Activated T-cell treated with anti-CD3 and anti-CD28 coated beads, Interleukin-2, amount 50 U/mL, for 4 hours (primary cell): ENCODE measurements around the gene SRP54. TPM values are rescaled to one million over a fixed set of nuclear protein-coding genes. Genes with fewer than 3 reads are reported as not detected.
"Not testable (repeated sequence)": the region's sequence is repeated elsewhere in the genome, so short reads cannot be mapped to it uniquely, and the experiment has no call there.

ENCODE experiments used
- ATAC-seq, 2 donors: fragments of 200-7000 bp; cut with Tn5 transposase; one replicate each; pipeline ENCODE4 v1.10.0; 2021
- DNase-seq: peaks from one replicate; pipeline ENCODE4 v3.0.0-alpha.2; 2020
- H3K27me3 Mint-ChIP-seq: one replicate; pipeline ENCODE4 v1.8.0; 2021; ENCODE audit warnings: low read depth, mixed read lengths
- H3K36me3 Mint-ChIP-seq: one replicate; pipeline ENCODE4 v1.8.0; 2022; ENCODE audit warnings: mixed read lengths; ENCODE audit not compliant: insufficient read depth
- H3K4me1 Mint-ChIP-seq: one replicate; pipeline ENCODE4 v1.8.0; 2021; ENCODE audit warnings: low read depth, mixed read lengths
- H3K4me3 Mint-ChIP-seq: one replicate; pipeline ENCODE4 v1.8.0; 2021; ENCODE audit warnings: mild to moderate bottlenecking, moderate library complexity, mixed read lengths
- H3K9me3 Mint-ChIP-seq: one replicate; pipeline ENCODE4 v1.8.0; 2021; ENCODE audit warnings: mixed read lengths
- total RNA-seq, 3 donors: library from RNA; stranded (reverse); gene quantifications; one replicate each; pipeline ENCODE4 v1.2.1, GENCODE V29; 2021

The SRP54 gene
- total RNA-seq, 3 donors from 2014 or later = 63.2 to 85.4 (median 74.5) TPM

DNA sequence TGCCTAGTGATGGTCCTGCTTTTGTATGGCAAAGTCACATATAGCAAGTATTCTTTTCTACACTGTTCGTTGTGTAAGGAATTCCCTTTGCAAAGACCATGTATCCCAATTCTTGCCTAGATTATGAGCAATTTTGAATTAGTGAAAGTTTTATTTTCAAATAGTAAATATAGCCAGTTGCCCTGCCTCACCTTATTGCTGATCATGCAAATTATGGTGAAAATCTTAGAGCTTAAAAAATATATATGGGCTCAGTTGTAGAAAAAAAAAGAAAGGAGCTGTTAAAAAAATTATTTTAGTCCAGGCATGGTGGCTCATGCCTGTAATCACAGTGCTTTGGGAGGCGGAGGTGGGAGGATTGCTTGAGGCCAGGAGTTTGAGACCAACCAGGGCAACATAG, 18.8 kb downstream of the SRP54 start:
- H3K4me3 Mint-ChIP-seq = no peak overlapping the region
- peaks cover 17% of the 10 kb centered on the region for H3K36me3 Mint-ChIP-seq
- no peaks in the 10 kb centered on the region for H3K4me1 Mint-ChIP-seq
- H3K9me3 Mint-ChIP-seq = no peaks in the 10 kb centered on the region
- ATAC-seq (no peak), DNase-seq (no peak)
- H3K27me3 Mint-ChIP-seq = no peaks in the 10 kb centered on the region

DNA sequence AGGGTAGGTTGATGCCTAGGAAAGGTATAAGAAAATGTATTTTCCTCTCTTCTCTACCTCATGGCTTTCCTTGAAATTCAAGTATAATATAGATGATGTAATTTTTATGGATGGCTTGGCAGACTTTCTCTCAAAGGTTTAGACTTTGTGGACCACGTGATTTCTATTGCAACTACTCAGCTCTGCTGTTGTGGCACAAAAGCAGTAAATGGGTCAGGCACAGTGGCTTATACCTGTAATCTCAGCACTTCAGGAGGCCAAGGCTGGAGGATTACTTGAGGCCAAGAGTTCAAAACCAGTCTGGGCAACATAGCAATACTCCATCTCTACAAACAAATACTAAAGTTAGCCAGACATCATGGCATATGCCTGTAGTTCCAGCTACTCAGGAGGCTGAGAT, 22.0 kb downstream of the SRP54 start:
- no peaks in the 10 kb centered on the region for H3K27me3 Mint-ChIP-seq

DNA sequence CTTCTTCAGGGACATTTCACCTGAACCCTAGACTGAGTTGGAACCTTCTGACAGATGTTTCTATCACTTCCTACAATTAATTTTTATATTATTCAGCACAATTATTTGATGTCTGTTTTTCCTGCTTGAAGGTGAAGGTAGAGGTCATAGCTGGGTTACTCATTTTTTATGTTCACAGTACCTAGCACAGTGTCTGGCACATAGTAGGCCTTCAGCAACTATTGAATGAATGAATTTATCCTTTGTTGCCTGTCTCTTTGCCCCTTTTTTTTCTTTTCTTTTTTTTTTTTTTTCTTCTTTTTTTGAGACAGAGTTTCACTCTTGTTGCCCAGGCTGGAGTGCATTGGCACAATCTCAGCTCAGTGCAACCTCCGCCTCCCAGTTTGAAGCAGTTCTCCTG, 33.8 kb downstream of the SRP54 start:
- Mint-ChIP-seq H3K36me3 (peaks cover 49% of the 10 kb centered on the region), H3K4me1 (no peaks in the 10 kb centered on the region), H3K27me3 (no peaks in the 10 kb centered on the region), H3K4me3 (no peak overlapping the region), H3K9me3 (no peaks in the 10 kb centered on the region)
- ATAC-seq (no peak), DNase-seq (no peak)

More for the DNA sequence above, 22.0 kb downstream of the SRP54 start:
- H3K4me3 Mint-ChIP-seq = no peak overlapping the region
- H3K9me3 Mint-ChIP-seq = no peaks in the 10 kb centered on the region
- H3K4me1 Mint-ChIP-seq = no peaks in the 10 kb centered on the region
- ATAC-seq (no peak), DNase-seq (no peak)
- H3K36me3 Mint-ChIP-seq = peaks cover 22% of the 10 kb centered on the region

DNA sequence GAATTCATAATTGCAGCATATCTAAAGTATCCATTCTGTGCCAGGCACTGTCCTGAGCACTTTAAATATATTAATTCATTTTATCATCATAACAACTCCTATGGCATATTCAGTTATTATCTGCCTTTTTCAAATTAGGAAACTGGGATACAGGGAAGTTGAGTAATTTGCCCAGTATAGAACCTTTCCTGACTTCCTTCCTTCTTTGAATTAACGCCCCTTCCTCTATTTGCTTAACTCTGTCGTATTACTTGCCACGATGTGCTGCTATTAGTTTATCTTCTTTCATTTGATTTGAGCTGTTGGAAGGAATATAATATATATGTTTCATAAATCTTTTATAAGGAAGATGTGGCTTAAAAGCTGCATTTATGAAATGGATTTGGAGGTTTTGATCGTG, 37.9 kb downstream of the SRP54 start:
- ATAC-seq (no peak), DNase-seq (no peak)
- H3K4me3 Mint-ChIP-seq = no peak overlapping the region
- H3K9me3 Mint-ChIP-seq = no peaks in the 10 kb centered on the region
- H3K27me3 Mint-ChIP-seq = no peaks in the 10 kb centered on the region
- H3K4me1 Mint-ChIP-seq = no peaks in the 10 kb centered on the region
- peaks cover 47% of the 10 kb centered on the region for H3K36me3 Mint-ChIP-seq

DNA sequence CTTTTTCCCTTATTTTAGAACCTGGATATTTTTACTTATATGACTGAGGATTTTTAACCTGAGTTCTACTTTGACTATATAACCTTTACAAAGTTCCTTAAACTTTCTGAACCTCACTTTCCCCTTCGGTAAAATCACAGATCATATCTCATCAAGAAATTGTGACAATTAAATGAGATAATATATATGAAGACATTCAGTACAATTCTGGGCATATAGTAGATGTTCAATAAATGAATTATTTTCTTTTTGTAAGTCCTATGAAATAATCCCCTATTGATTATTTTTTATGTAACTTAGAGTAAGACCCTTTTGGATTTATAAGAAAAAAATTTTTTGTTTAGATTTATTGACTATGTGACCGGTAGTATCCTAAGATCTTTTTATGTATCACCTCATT, 45.6 kb downstream of the SRP54 start:
- peaks cover 31% of the 10 kb centered on the region for H3K36me3 Mint-ChIP-seq
- DNase-seq (no peak), ATAC-seq (no peak)
- no peak overlapping the region for H3K4me3 Mint-ChIP-seq
- H3K9me3 Mint-ChIP-seq = peaks cover 2% of the 10 kb centered on the region
- H3K27me3 Mint-ChIP-seq = no peaks in the 10 kb centered on the region
- no peaks in the 10 kb centered on the region for H3K4me1 Mint-ChIP-seq

DNA sequence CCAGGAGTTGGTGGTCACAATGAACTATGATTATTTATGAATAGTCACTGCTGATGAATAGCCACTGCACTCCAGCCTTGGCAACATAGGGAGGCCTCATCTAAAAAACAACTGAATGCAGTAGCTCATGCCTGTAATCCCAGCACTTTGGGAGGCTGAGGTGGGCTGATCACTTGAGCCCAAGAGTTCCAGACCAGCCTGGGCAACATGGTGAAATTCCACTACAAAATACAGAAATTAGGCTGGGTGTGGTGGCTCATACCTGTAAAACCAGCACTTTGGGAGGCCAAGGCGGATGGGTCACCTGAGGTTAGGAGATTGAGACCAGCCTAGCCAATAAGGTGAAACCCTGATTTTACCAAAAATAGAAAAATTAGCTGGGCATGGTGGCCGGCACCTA, 49.8 kb downstream of the SRP54 start:
- no peaks in the 10 kb centered on the region for H3K27me3 Mint-ChIP-seq
- peaks cover 26% of the 10 kb centered on the region for H3K36me3 Mint-ChIP-seq
- no peak for ATAC-seq

DNA sequence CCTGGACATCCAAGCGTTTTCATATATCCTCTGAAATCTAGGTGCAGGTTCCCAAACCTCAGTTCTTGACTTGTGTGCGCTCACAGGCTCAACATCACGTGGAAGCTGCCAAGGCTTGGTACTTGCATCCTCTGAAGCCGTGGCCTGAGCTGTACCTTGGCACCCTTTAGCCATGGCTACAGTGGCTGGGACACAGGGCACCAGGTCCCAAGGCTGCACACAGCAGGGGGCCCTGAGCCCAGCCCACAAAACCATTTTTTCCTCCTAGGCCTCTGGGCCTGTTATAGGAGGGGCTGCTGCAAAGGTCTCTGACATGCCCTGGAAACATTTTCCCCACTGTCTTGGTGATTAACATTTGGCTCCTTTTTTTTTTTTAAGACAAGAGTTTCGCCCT, 51.6 kb downstream of the SRP54 start:
- ATAC-seq = no peak
- Mint-ChIP-seq H3K27me3 (no peaks in the 10 kb centered on the region), H3K9me3 (peaks cover 16% of the 10 kb centered on the region), H3K36me3 (peaks cover 17% of the 10 kb centered on the region), H3K4me1 (no peaks in the 10 kb centered on the region), H3K4me3 (no peak overlapping the region)
- no peak for DNase-seq

More for the DNA sequence above, 49.8 kb downstream of the SRP54 start:
- no peak for DNase-seq
- Mint-ChIP-seq H3K9me3 (peaks cover 16% of the 10 kb centered on the region), H3K4me3 (no peak overlapping the region), H3K4me1 (no peaks in the 10 kb centered on the region)

DNA sequence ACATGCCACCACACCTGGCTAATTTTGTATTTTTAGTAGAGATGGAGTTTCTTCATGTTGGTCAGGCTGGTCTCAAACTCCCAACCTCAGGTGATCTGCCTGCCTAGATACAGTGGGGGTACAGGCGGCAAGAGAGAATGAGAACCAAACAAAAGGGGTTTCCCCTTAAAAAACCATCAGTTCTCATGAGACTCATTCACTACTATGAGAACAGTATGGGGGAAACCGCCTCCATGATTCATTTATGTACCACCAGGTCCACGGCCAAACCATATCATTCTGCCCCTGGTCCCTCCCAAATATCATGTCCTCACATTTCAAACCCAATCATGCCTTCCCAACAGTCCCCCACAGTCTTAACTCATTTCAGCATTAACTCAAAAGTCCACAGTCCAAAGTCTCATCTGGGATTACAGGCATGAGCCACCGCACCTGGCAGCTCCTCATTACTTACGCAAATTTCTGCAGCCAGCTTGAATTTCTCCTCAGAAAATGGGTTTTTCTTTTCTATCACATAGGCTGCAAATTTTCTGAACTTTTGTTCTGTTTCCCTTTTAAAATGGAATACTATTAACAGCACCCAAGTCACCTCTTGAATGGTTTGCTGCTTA, 52.3 kb downstream of the SRP54 start:
- not testable (repeated sequence) for H3K4me1 Mint-ChIP-seq, H3K27me3 Mint-ChIP-seq, DNase-seq, ATAC-seq, H3K4me3 Mint-ChIP-seq
- Mint-ChIP-seq H3K9me3 (peaks cover 16% of the 10 kb centered on the region), H3K36me3 (peaks cover 16% of the 10 kb centered on the region)

DNA sequence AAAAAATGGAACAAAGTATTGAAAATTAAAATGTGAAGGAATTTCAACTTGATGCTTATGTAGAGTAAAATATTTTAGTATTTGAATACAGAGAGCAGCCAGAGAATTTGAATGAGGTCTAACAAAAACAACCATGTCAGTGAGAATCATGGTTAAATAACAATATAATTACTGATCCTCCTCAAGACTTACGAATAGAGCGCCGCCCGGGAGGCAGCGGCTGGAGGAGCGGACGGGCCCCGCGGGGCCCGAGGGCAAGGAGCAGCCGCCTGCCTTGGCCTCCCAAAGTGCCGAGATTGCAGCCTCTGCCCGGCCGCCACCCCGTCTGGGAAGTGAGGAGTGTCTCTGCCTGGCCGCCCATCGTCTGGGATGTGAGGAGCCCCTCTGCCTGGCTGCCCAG, 55.5 kb downstream of the SRP54 start:
- not testable (repeated sequence) for DNase-seq, H3K4me3 Mint-ChIP-seq, H3K27me3 Mint-ChIP-seq, ATAC-seq, H3K4me1 Mint-ChIP-seq
- Mint-ChIP-seq H3K36me3 (peaks cover 15% of the 10 kb centered on the region), H3K9me3 (peaks cover 15% of the 10 kb centered on the region)

DNA sequence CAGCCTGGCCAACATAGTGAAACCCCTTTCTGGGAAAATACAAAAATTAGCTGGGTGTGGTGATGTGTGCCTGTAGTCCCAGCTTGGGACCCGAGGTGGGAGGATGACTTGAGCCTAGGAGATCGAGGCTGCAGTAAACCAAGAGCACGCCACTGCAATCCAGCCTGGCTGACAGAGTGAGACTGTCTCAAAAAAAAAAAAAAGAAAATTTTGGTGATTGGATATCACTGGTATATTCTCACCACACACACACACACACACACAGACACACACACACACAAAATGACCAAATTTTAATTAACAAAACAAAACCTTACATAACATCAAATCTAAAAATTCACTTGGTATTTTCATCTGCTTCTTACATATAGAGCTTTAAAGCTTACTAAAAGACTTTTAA, 59.8 kb downstream of the SRP54 start:
- H3K9me3 Mint-ChIP-seq = no peaks in the 10 kb centered on the region
- ATAC-seq = no peak
- no peak overlapping the region for H3K4me3 Mint-ChIP-seq
- no peak for DNase-seq
- peaks cover 17% of the 10 kb centered on the region for H3K4me1 Mint-ChIP-seq
- no peaks in the 10 kb centered on the region for H3K27me3 Mint-ChIP-seq
- H3K36me3 Mint-ChIP-seq = no peaks in the 10 kb centered on the region

DNA sequence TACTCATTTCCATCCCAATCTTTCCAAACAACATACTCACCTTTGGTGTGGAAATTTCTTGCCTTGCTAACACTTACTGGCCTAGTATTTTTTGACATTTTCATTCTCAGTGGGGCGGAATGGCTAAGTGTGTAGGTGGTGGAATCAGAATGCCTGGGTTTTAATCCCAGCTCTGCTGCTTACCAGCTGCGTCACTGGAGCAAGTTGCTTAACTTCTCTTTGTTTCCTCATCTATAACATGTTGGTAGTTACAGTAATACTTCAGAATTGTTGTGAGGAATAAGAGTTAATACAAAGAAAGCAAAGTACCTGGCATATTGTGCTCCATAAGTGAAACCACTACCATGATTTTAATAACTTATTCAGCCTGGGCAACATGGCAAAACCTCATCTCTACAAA, 60.3 kb downstream of the SRP54 start:
- no peak overlapping the region for H3K4me3 Mint-ChIP-seq
- ATAC-seq = no peak
- H3K4me1 Mint-ChIP-seq = peaks cover 21% of the 10 kb centered on the region
- no peak for DNase-seq
- H3K36me3 Mint-ChIP-seq = no peaks in the 10 kb centered on the region
- no peaks in the 10 kb centered on the region for H3K27me3 Mint-ChIP-seq
- H3K9me3 Mint-ChIP-seq = no peaks in the 10 kb centered on the region

DNA sequence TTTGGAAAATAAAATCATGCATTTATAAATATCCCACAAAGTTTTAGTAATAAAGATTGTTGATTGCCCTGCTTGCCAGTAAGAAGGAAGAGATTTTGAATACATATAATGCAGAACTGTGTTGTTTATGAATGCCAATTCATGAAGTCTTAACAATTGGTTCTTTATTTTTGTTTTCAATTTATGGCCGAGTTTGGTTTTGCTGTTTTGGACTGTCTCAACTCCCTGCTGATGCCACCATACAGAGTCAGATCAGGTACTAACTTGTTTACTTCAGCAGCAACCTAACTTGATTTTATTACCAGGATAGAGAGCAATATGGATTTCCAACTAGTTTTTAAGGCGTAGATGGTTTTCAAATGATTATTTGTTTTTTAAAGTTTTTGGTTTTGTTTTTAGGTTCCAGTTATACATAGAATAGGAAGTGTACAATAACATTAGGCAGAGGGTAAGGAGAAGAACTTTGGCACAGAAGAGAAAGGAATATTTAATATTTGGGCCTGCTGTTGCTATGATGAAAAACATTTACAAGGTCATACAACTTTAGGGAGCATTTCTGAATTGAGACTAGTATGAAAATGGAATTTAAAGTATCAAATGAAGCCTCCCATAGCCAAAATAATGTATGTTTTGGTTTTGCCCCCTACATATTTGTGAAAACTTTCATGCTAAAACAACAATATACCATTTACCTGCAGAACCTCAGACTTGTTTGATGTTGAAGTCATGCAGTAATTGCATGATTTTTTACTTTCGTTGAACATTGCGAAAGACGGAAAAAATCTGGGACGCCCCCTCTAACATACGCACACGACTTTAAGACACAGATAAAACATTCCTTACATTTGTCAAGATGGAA, 62.4 kb downstream of the SRP54 start:
- H3K36me3 Mint-ChIP-seq = no peaks in the 10 kb centered on the region
- DNase-seq (no peak), ATAC-seq (peak; percentile 1 to 3)
- peaks cover 29% of the 10 kb centered on the region for H3K4me1 Mint-ChIP-seq
- peak overlapping the region; percentile 92 for H3K4me3 Mint-ChIP-seq
- H3K27me3 Mint-ChIP-seq = no peaks in the 10 kb centered on the region
- no peaks in the 10 kb centered on the region for H3K9me3 Mint-ChIP-seq

DNA sequence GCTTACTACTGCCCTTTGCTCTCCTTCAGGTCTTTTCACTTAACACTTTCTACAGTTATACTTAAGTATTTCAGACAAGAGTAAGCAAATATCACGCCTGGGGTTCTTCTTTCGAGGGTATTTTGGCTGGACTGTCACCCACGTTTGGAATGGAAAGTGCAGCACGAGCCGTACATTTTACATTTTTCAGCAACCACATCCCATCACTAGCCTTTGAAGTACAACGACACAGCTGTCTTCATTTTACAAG, 62.9 kb downstream of the SRP54 start:
- peak overlapping the region; percentile 92 for H3K4me3 Mint-ChIP-seq
- H3K36me3 Mint-ChIP-seq = no peaks in the 10 kb centered on the region
- DNase-seq (no peak), ATAC-seq (no peak)
- H3K4me1 Mint-ChIP-seq = peaks cover 29% of the 10 kb centered on the region
- no peaks in the 10 kb centered on the region for H3K9me3 Mint-ChIP-seq
- no peaks in the 10 kb centered on the region for H3K27me3 Mint-ChIP-seq

DNA sequence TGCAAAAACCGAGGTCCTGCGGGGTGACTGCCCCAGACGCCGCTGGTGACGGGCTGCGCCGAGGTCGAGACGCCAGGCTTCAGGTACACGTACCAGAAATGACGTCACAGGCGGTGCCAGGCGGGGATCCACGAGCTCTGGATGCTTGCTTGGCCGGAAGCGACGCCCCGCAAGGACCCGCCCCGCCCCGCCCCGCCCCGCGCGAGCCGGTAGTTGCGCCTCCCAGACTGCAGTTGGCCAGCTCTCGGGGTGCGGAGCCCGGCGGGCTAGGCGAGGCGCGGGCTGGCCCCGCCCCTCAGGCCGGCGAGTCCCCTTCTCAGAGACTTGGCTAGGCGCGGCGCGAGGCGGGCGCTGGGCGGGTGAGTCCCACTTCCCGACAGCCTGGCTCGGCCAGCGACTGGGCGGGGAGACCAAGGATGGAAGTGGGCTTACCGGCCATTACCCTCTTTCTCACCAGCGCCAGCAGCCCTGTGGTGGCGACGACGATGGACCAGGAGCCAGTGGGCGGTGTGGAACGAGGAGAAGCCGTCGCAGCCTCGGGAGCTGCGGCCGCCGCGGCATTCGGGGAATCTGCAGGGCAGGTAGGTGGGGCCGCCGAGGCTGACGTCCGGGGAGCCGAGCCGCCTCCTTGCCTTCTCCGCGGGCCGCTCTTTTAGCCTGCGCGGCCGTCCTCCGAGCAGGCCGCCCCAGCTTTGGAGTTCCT, 63.4 kb downstream of the SRP54 start, which contains the start of gene FAM177A1:
Gene FAM177A1, plus strand, starts transcription at position 225 of the 703 bp plus-strand sequence. Its CDS starts 192 bp downstream, at position 417.
- DNase-seq = peak; percentile 97
- Mint-ChIP-seq H3K9me3 (no peaks in the 10 kb centered on the region), H3K4me1 (peaks cover 29% of the 10 kb centered on the region), H3K4me3 (peak within 1 kb of the TSS; percentile 92), H3K27me3 (no peaks in the 10 kb centered on the region), H3K36me3 (no peaks in the 10 kb centered on the region)
- peak; percentile 95 to 97 for ATAC-seq
